Neural progenitor cell (in vitro differentiated cells): Measurements from ENCODE around the gene PSMC4. TPM values are rescaled to one million over a fixed set of nuclear protein-coding genes. Genes with fewer than 3 reads are reported as not detected.

Source experiments
- DNase-seq: peaks from one replicate; pipeline ENCODE4 v3.0.0-alpha.2; 2016; ENCODE audit warnings: low spot score
- H2AFZ ChIP-seq: fragments of 200-600 bp; sonication (generic); replicated peaks from 2 replicates; pipeline ENCODE4 v1.6.1; 2016; ENCODE audit warnings: antibody characterized with exemption
- H3F3A ChIP-seq: fragments of 200-600 bp; sonication (generic); 2 replicates; pipeline ENCODE4 v1.6.1; 2016; ENCODE audit warnings: antibody characterized with exemption, low read depth
- H3K27ac ChIP-seq: fragments of 200-600 bp; sonication (generic); 2 replicates; pipeline ENCODE4 v1.5.1; 2016; ENCODE audit warnings: mild to moderate bottlenecking
- H3K27me3 ChIP-seq: fragments of 200-600 bp; sonication (generic); 2 replicates; pipeline ENCODE4 v1.6.1; 2016; ENCODE audit warnings: mild to moderate bottlenecking, moderate library complexity
- H3K36me3 ChIP-seq: fragments of 200-600 bp; sonication (generic); 2 replicates; pipeline ENCODE4 v1.5.1; 2016
- H3K4me1 ChIP-seq: fragments of 200-600 bp; sonication (generic); 2 replicates; pipeline ENCODE4 v1.6.1; 2016; ENCODE audit warnings: mixed run types
- H3K4me2 ChIP-seq: fragments of 200-600 bp; sonication (generic); 2 replicates; pipeline ENCODE4 v1.6.1; 2016
- H3K4me3 ChIP-seq: fragments of 200-600 bp; sonication (generic); 2 replicates; pipeline ENCODE4 v1.5.1; 2016
- H3K79me2 ChIP-seq: fragments of 200-600 bp; sonication (generic); 2 replicates; pipeline ENCODE4 v1.6.1; 2016; ENCODE audit warnings: low read depth
- H3K9ac ChIP-seq: fragments of 200-600 bp; sonication (generic); 2 replicates; pipeline ENCODE4 v1.6.1; 2016
- H3K9me3 ChIP-seq: fragments of 200-600 bp; sonication (generic); 2 replicates; pipeline ENCODE4 v1.5.1; 2016; ENCODE audit warnings: low read depth
- H4K20me1 ChIP-seq: fragments of 200-600 bp; sonication (generic); 2 replicates; pipeline ENCODE4 v1.6.1; 2016; ENCODE audit warnings: low read depth
- H3K27ac Mint-ChIP-seq: 3 replicates; pipeline ENCODE4 v1.8.0; 2021; ENCODE audit warnings: mixed read lengths
- H3K27me3 Mint-ChIP-seq: 2 replicates; pipeline ENCODE4 v1.8.0; 2022; ENCODE audit warnings: low read depth, mild to moderate bottlenecking, inconsistent platforms, moderate library complexity, mixed read lengths; ENCODE audit not compliant: insufficient read depth
- H3K36me3 Mint-ChIP-seq: 3 replicates; pipeline ENCODE4 v1.8.0; 2021; ENCODE audit warnings: mixed read lengths
- H3K4me1 Mint-ChIP-seq: 3 replicates; pipeline ENCODE4 v1.8.0; 2021; ENCODE audit warnings: mixed read lengths
- H3K4me3 Mint-ChIP-seq: 3 replicates; pipeline ENCODE4 v1.8.0; 2021; ENCODE audit warnings: mild to moderate bottlenecking, moderate library complexity, mixed read lengths
- H3K9me3 Mint-ChIP-seq: 3 replicates; pipeline ENCODE4 v1.8.0; 2020; ENCODE audit warnings: mixed read lengths
- EZH2 ChIP-seq: fragments of 200-600 bp; sonication (generic); IDR thresholded peaks from 2 replicates; pipeline ENCODE4 v1.6.1; 2017; ENCODE audit warnings: antibody characterized with exemption, mild to moderate bottlenecking, moderate library complexity
- EZH2phosphoT487 ChIP-seq: fragments of 200-600 bp; sonication (generic); IDR thresholded peaks from 2 replicates; pipeline ENCODE4 v1.6.1; 2017; ENCODE audit warnings: antibody characterized with exemption
- total RNA-seq: library from RNA; depleted of rRNA; stranded (reverse); fragments of >200 nt; gene quantifications from 2 replicates; pipeline ENCODE4 v1.2.3, GENCODE V29; 2015; ENCODE audit warnings: low replicate concordance
- TF ChIP-seq, protein P1 (sequence below): fragments of 200-600 bp; sonication (generic); IDR thresholded peaks from 2 replicates; pipeline ENCODE4 v1.5.1; 2017; ENCODE audit warnings: antibody characterized with exemption, mild to moderate bottlenecking

The PSMC4 gene
- total RNA-seq, 1 donor from 2014 or later, result 68.7 TPM

GRCh38 chr19:39971380-39972035, 543 bp downstream of the PSMC4 start:
- no peak overlapping the region for H2AFZ ChIP-seq
- H3K36me3 ChIP-seq, result peaks cover 9% of the 10 kb centered on the region
- H3F3A ChIP-seq, result no peaks in the 10 kb centered on the region
- TF ChIP-seq EZH2, result no peak
- TF ChIP-seq EZH2phosphoT487, result no peak
- TF ChIP-seq, protein P1, sequence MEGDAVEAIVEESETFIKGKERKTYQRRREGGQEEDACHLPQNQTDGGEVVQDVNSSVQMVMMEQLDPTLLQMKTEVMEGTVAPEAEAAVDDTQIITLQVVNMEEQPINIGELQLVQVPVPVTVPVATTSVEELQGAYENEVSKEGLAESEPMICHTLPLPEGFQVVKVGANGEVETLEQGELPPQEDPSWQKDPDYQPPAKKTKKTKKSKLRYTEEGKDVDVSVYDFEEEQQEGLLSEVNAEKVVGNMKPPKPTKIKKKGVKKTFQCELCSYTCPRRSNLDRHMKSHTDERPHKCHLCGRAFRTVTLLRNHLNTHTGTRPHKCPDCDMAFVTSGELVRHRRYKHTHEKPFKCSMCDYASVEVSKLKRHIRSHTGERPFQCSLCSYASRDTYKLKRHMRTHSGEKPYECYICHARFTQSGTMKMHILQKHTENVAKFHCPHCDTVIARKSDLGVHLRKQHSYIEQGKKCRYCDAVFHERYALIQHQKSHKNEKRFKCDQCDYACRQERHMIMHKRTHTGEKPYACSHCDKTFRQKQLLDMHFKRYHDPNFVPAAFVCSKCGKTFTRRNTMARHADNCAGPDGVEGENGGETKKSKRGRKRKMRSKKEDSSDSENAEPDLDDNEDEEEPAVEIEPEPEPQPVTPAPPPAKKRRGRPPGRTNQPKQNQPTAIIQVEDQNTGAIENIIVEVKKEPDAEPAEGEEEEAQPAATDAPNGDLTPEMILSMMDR, result no peak
- Mint-ChIP-seq H3K4me1 (peaks cover 19% of the 10 kb centered on the region), H3K9me3 (no peaks in the 10 kb centered on the region), H3K36me3 (peaks cover 25% of the 10 kb centered on the region), H3K27ac (peak overlapping the region; percentile 95), H3K4me3 (peak overlapping the region; percentile 96), H3K27me3 (peaks cover 12% of the 10 kb centered on the region)
- no peaks in the 10 kb centered on the region for H3K9me3 ChIP-seq
- peak overlapping the region; percentile 89 for H3K4me2 ChIP-seq
- peak overlapping the region; percentile 95 for H3K4me3 ChIP-seq
- H4K20me1 ChIP-seq, result no peaks in the 10 kb centered on the region
- H3K4me1 ChIP-seq, result peaks cover 8% of the 10 kb centered on the region
- H3K9ac ChIP-seq, result peak overlapping the region; percentile 87
- H3K27me3 ChIP-seq, result no peaks in the 10 kb centered on the region
- DNase-seq, result peak; percentile 46
- no peak overlapping the region for H3K27ac ChIP-seq
- peaks cover 26% of the 10 kb centered on the region for H3K79me2 ChIP-seq

DNA sequence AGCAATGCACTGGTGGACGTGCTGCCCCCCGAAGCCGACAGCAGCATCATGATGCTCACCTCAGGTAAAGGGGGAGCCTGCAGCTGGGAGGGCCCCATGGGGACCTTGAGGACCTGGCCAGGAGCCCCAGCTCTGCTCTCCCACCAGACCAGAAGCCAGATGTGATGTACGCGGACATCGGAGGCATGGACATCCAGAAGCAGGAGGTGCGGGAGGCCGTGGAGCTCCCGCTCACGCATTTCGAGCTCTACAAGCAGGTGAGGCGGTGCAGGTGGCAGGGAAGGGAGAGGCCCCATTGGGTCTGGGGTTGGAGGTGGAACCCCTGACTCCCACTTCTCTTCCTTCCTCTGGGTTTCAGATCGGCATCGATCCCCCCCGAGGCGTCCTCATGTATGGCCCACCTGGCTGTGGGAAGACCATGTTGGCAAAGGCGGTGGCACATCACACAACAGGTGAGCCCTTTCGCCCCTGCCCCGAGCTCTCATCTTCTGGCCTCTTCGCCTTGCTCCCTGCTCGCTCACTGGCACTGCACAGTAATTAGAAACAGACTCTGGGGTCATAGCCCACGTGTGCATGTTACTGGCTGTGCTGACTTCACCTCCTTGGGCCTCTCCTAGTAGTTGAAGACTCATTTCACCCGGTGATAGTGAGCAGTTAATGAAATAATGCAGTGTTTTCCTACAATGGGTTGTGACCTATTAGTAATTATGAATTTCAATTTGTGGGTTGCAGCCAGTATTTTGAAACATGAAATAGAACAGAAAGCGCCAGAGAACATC, 3.6 kb downstream of the PSMC4 start:
- peaks cover 43% of the 10 kb centered on the region for H3K36me3 Mint-ChIP-seq
- Histone ChIP-seq H3K4me2 (no peak overlapping the region), H3K9me3 (no peaks in the 10 kb centered on the region), H3K27ac (no peak overlapping the region), H3K4me3 (no peak overlapping the region), H3F3A (no peaks in the 10 kb centered on the region), H4K20me1 (no peaks in the 10 kb centered on the region), H3K79me2 (peaks cover 26% of the 10 kb centered on the region), H3K27me3 (no peaks in the 10 kb centered on the region), H3K4me1 (peaks cover 8% of the 10 kb centered on the region), H3K36me3 (peaks cover 9% of the 10 kb centered on the region), H2AFZ (no peak overlapping the region), H3K9ac (no peak overlapping the region)
- TF ChIP-seq EZH2phosphoT487 (no peak), EZH2 (no peak)
- TF ChIP-seq, protein P1, result no peak
- peaks cover 17% of the 10 kb centered on the region for H3K4me1 Mint-ChIP-seq
- no peak for DNase-seq
- H3K27me3 Mint-ChIP-seq, result peaks cover 12% of the 10 kb centered on the region
- H3K9me3 Mint-ChIP-seq, result no peaks in the 10 kb centered on the region
- no peak overlapping the region for H3K27ac Mint-ChIP-seq
- H3K4me3 Mint-ChIP-seq, result peak overlapping the region; percentile 46

DNA sequence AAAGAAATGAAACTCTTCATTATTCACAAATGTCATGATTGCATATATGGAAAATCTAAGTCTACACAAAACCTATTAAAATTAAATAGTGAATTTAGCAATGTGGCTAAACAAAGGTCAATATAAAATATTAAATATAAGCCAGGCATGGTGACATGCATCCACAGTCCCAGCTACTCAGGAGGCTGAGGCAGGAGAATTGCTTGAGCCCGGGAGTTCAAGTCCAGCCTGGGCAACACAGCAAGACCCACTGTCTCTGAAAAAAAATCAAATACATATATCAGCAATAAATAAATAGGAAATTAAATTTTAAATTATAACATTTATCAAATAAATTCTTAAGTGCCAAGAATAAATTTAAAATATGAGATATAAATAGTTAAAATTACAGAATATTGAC, 11.9 kb downstream of the PSMC4 start:
- Histone ChIP-seq H3K4me3 (no peak overlapping the region), H3K36me3 (peaks cover 13% of the 10 kb centered on the region), H3K9ac (no peak overlapping the region), H3K27me3 (no peaks in the 10 kb centered on the region), H3K27ac (no peak overlapping the region), H3K79me2 (peaks cover 47% of the 10 kb centered on the region), H2AFZ (no peak overlapping the region), H3K9me3 (peaks cover 20% of the 10 kb centered on the region), H3K4me2 (no peak overlapping the region), H3K4me1 (no peaks in the 10 kb centered on the region), H4K20me1 (no peaks in the 10 kb centered on the region), H3F3A (no peaks in the 10 kb centered on the region)
- H3K27ac Mint-ChIP-seq, result no peak overlapping the region
- TF ChIP-seq EZH2phosphoT487 (no peak), EZH2 (no peak)
- TF ChIP-seq, protein P1, result no peak
- H3K36me3 Mint-ChIP-seq, result peaks cover 60% of the 10 kb centered on the region
- peaks cover 44% of the 10 kb centered on the region for H3K9me3 Mint-ChIP-seq
- no peak overlapping the region for H3K4me3 Mint-ChIP-seq
- DNase-seq, result no peak
- no peaks in the 10 kb centered on the region for H3K4me1 Mint-ChIP-seq
- peaks cover 3% of the 10 kb centered on the region for H3K27me3 Mint-ChIP-seq
